Measurements from ENCODE around the gene MFN2. TPM values are rescaled to one million over a fixed set of nuclear protein-coding genes. Genes with fewer than 3 reads are reported as not detected.

Gene MFN2
- total RNA-seq, 1 experiment from 2014 or later: 73.9 TPM

GRCh38 chr1:11997081-11997850 lies 17.0 kb downstream of the MFN2 start:
- H3K4me3 ChIP-seq (ENCODE audit: low read depth, low read length): no peak overlapping the region
- Mint-ChIP-seq H3K36me3 (ENCODE audit: insufficient read depth, unreplicated experiment) (peaks cover 71% of the 10 kb centered on the region), H3K4me1 (ENCODE audit: low read depth, unreplicated experiment) (no peaks in the 10 kb centered on the region), H3K27ac (ENCODE audit: unreplicated experiment) (no peak overlapping the region), H3K4me3 (ENCODE audit: unreplicated experiment) (no peak overlapping the region), H3K9me3 (ENCODE audit: unreplicated experiment) (no peaks in the 10 kb centered on the region), H3K27me3 (ENCODE audit: insufficient read depth, unreplicated experiment) (no peaks in the 10 kb centered on the region)
- no peaks in the 10 kb centered on the region for H3K27me3 ChIP-seq (replicated peaks; ENCODE audit: control insufficient read depth, insufficient read depth, low read length)
- DNase-seq: no peak
- no peaks in the 10 kb centered on the region for H3K4me1 ChIP-seq
- H3K9me3 ChIP-seq: no peaks in the 10 kb centered on the region
- CTCF ChIA-PET: no interaction called here
- TF ChIP-seq, protein P1, sequence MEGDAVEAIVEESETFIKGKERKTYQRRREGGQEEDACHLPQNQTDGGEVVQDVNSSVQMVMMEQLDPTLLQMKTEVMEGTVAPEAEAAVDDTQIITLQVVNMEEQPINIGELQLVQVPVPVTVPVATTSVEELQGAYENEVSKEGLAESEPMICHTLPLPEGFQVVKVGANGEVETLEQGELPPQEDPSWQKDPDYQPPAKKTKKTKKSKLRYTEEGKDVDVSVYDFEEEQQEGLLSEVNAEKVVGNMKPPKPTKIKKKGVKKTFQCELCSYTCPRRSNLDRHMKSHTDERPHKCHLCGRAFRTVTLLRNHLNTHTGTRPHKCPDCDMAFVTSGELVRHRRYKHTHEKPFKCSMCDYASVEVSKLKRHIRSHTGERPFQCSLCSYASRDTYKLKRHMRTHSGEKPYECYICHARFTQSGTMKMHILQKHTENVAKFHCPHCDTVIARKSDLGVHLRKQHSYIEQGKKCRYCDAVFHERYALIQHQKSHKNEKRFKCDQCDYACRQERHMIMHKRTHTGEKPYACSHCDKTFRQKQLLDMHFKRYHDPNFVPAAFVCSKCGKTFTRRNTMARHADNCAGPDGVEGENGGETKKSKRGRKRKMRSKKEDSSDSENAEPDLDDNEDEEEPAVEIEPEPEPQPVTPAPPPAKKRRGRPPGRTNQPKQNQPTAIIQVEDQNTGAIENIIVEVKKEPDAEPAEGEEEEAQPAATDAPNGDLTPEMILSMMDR (IDR thresholded peaks at IDR 0.05; ENCODE audit: insufficient read depth in 1 of 2, low read depth in 1 of 2, low read length in 1 of 2, severe bottlenecking in 1 of 2, unreplicated experiment in 1 of 2): no peak
- POLR2A ChIA-PET: interaction anchor here (1.1 kb wide), 1 partner anchor 22 kb away, joined by 3 read pairs; the partner anchor contains the start of gene MIIP
- H3K36me3 ChIP-seq (ENCODE audit: control insufficient read depth, insufficient read depth, low read length): peaks cover 5% of the 10 kb centered on the region
- BruUV-seq (replicated peaks): no TSS peak
- intact Hi-C loops (cut with micrococcal nuclease; ENCODE audit: unreplicated experiment): no loop called here

- ChIA-PET CTCF (no interaction called here), POLR2A (no interaction called here)
- no peak overlapping the region for H3K4me3 ChIP-seq (ENCODE audit: low read depth, low read length)
- no peak overlapping the region for H3K27ac Mint-ChIP-seq (ENCODE audit: unreplicated experiment)
- TF ChIP-seq, protein P1 (IDR thresholded peaks at IDR 0.05; ENCODE audit: insufficient read depth in 1 of 2, low read depth in 1 of 2, low read length in 1 of 2, severe bottlenecking in 1 of 2, unreplicated experiment in 1 of 2): no peak
- intact Hi-C loops (cut with micrococcal nuclease; ENCODE audit: unreplicated experiment): no loop called here
- DNase-seq: no peak
- H3K27me3 ChIP-seq (replicated peaks; ENCODE audit: control insufficient read depth, insufficient read depth, low read length): no peaks in the 10 kb centered on the region
- H3K4me1 Mint-ChIP-seq (ENCODE audit: low read depth, unreplicated experiment): no peaks in the 10 kb centered on the region
- H3K36me3 Mint-ChIP-seq (ENCODE audit: insufficient read depth, unreplicated experiment): peaks cover 77% of the 10 kb centered on the region
- H3K4me1 ChIP-seq: no peaks in the 10 kb centered on the region
- H3K9me3 Mint-ChIP-seq (ENCODE audit: unreplicated experiment): no peaks in the 10 kb centered on the region
- no peaks in the 10 kb centered on the region for H3K9me3 ChIP-seq
- BruUV-seq (replicated peaks): no TSS peak
- H3K4me3 Mint-ChIP-seq (ENCODE audit: unreplicated experiment): no peak overlapping the region
- no peaks in the 10 kb centered on the region for H3K27me3 Mint-ChIP-seq (ENCODE audit: insufficient read depth, unreplicated experiment)
- H3K36me3 ChIP-seq (ENCODE audit: control insufficient read depth, insufficient read depth, low read length): peaks cover 5% of the 10 kb centered on the region
These were observed 18.4 kb downstream of the MFN2 start for GRCh38 chr1:11998636-11999035.

GRCh38 chr1:11999236-11999635 lies 19.0 kb downstream of the MFN2 start:
- POLR2A ChIA-PET: no interaction called here
- intact Hi-C loops (cut with micrococcal nuclease; ENCODE audit: unreplicated experiment): no loop called here
- no peak overlapping the region for H3K4me3 Mint-ChIP-seq (ENCODE audit: unreplicated experiment)
- Histone ChIP-seq H3K36me3 (ENCODE audit: control insufficient read depth, insufficient read depth, low read length) (peaks cover 5% of the 10 kb centered on the region), H3K27me3 (replicated peaks; ENCODE audit: control insufficient read depth, insufficient read depth, low read length) (no peaks in the 10 kb centered on the region), H3K9me3 (no peaks in the 10 kb centered on the region), H3K4me3 (ENCODE audit: low read depth, low read length) (no peak overlapping the region), H3K4me1 (no peaks in the 10 kb centered on the region)
- H3K27me3 Mint-ChIP-seq (ENCODE audit: insufficient read depth, unreplicated experiment): no peaks in the 10 kb centered on the region
- TF ChIP-seq, protein P1 (IDR thresholded peaks at IDR 0.05; ENCODE audit: insufficient read depth in 1 of 2, low read depth in 1 of 2, low read length in 1 of 2, severe bottlenecking in 1 of 2, unreplicated experiment in 1 of 2): no peak
- no peaks in the 10 kb centered on the region for H3K9me3 Mint-ChIP-seq (ENCODE audit: unreplicated experiment)
- no TSS peak for BruUV-seq (replicated peaks)
- H3K27ac Mint-ChIP-seq (ENCODE audit: unreplicated experiment): no peak overlapping the region
- H3K36me3 Mint-ChIP-seq (ENCODE audit: insufficient read depth, unreplicated experiment): peaks cover 79% of the 10 kb centered on the region
- no peak for DNase-seq
- no peaks in the 10 kb centered on the region for H3K4me1 Mint-ChIP-seq (ENCODE audit: low read depth, unreplicated experiment)
- CTCF ChIA-PET: no interaction called here

All from Caco-2 (cell line).